GM18526 (cell line): Measurements from ENCODE around the gene PFKFB4.

Source experiments
- POLR2A ChIP-seq: IDR thresholded peaks from 3 replicates; pipeline ENCODE4 v1.6.1; 2011; ENCODE audit not compliant: insufficient read length; ENCODE audit errors: extremely low read depth

The PFKFB4 gene

GRCh38 chr3:48555231-48555948 is 1.2 kb downstream of the PFKFB4 start:
- TF ChIP-seq POLR2A = no peak

- no peak for TF ChIP-seq POLR2A
These were observed 2.4 kb downstream of the PFKFB4 start for GRCh38 chr3:48553886-48554845.

- TF ChIP-seq POLR2A = no peak
These were observed 3.2 kb downstream of the PFKFB4 start for GRCh38 chr3:48553361-48553760.

GRCh38 chr3:48552111-48552951 is 4.3 kb downstream of the PFKFB4 start:
- TF ChIP-seq POLR2A = no peak

- no peak for TF ChIP-seq POLR2A
These were observed 7.6 kb downstream of the PFKFB4 start for GRCh38 chr3:48548729-48549705.

GRCh38 chr3:48548126-48548525 is 8.5 kb downstream of the PFKFB4 start:
- no peak for TF ChIP-seq POLR2A

GRCh38 chr3:48546203-48546829 is 10.3 kb downstream of the PFKFB4 start:
- TF ChIP-seq POLR2A = no peak

- TF ChIP-seq POLR2A = no peak
These were observed 12.5 kb downstream of the PFKFB4 start for GRCh38 chr3:48544141-48544540.

GRCh38 chr3:48543271-48543866 is 13.2 kb downstream of the PFKFB4 start:
- no peak for TF ChIP-seq POLR2A

- no peak for TF ChIP-seq POLR2A
These were observed 18.2 kb downstream of the PFKFB4 start for GRCh38 chr3:48538451-48538850.

- no peak for TF ChIP-seq POLR2A
These were observed 19.8 kb downstream of the PFKFB4 start for GRCh38 chr3:48536785-48537184.

- TF ChIP-seq POLR2A = no peak
These were observed 20.5 kb downstream of the PFKFB4 start for GRCh38 chr3:48536116-48536515.

- no peak for TF ChIP-seq POLR2A
These were observed 21.0 kb downstream of the PFKFB4 start for GRCh38 chr3:48535578-48535977.

GRCh38 chr3:48532977-48533337 is 23.6 kb downstream of the PFKFB4 start:
- TF ChIP-seq POLR2A = no peak
